GM21526 (cell line): ENCODE results near the gene CACHD1.

ENCODE experiments used
- ATAC-seq: cut with Tn5 transposase; IDR thresholded peaks from one replicate; pipeline ENCODE4 v1.9.1; 2021; ENCODE audit warnings: moderate library complexity; ENCODE audit not compliant: unreplicated experiment, low FRiP score

Gene CACHD1

DNA sequence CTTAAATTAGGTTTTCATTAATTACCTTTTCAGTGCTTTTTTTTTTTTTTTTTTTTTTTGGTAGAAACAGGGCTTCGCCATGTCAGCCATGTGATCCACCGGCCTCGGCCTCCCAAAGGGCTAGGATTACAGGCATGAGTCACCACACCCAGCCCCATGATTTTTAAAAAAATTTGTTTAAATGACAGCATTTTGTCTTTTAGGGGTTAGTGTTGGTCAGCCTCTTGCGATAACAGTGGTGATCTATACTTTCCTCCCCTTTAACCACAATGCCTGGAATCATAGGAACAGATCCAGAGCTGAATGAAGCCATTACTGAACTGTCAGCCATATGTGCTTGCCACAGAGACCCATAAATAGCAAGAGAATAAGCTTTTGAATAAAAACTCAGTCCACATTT lies 73.9 kb downstream of the CACHD1 start:
- ATAC-seq = no peak

DNA sequence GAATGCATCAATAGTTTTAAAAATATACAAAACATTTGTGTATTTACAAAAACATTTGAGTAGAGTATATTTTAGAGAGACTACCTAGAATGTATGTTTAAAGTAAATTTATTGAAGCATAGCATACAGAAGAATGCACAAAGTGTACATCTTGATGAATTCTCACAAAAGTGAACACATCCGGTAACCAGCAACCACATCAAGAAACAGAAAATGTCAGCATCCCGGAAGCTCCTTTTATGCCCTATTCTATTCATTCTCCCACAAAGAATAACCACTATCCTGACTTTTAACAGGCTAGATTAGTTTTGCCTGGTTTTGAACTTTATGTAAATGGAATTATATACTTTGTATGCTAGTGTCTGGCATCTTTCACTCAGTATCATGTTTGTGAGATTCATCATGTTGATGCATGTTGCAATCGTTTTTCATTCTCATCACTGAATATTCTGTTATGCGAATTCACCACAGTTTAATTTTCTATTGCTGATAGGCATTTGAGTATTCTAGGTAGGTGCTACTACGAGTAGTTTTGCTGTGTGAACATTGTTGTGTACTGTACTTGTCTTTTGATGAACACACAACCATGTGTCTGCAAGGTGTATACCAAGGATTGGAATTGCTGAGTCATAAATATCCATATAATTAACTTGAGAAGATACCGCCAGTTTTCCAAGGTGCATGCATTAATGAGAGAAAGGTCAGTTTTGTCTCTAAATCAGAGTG lies 75.4 kb downstream of the CACHD1 start:
- ATAC-seq = no peak

DNA sequence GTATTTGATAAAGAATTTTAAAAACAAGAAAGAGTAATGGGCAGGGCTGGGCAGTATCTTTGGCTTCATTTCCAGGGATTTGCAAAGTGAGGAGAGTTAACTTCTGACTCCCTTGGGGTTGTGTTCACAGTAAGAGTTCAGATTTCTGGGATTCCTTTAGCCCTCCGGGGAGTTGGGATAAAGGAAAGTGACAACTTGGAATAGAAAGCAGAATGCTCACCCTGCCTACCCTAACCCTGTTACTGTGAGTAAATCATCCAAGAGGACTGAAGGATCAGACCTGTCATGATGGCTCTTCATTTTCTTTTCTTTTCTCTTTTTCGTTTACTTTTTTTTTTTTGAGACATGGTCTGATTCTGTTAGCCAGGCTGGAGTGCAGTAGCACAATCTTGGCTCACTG lies 76.1 kb downstream of the CACHD1 start:
- ATAC-seq = no peak

DNA sequence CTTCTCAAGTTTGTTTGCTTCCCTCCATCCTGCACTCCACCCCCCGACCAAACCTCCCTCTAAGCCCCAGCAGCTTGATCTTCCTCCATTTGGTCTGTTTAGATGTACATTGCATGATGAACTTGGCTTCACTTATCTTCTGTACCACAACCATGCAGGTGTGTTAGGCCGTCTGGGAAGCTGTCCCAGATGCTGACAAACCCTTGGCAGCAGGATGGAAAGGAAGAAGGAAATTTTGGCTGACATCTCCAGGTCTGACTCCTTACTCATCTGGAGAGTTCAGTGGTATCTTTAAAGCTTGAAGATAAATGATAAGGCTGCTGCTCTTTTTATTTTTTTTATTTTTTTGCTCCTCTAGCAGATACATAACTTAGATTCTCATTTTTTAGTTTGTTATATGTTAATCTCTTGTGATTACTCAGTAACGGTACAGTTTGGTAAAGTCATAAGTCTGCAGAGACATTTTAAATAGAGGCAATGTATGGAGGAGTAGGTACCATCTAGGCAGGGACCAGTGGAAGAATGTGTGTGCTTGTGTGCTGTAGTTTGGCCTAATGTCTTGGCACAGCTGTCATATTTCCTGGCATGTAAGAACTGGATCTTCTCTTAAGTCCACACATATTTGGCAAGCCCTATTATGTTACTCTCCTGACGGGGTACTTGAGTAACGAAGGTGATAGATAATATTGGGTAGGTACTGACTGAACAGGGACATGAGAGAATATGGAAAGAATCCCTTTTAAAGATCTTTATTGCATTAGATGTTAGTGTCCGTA lies 79.7 kb downstream of the CACHD1 start:
- no peak for ATAC-seq

GRCh38 chr1:64550510-64550909 lies 80.6 kb downstream of the CACHD1 start:
- no peak for ATAC-seq

DNA sequence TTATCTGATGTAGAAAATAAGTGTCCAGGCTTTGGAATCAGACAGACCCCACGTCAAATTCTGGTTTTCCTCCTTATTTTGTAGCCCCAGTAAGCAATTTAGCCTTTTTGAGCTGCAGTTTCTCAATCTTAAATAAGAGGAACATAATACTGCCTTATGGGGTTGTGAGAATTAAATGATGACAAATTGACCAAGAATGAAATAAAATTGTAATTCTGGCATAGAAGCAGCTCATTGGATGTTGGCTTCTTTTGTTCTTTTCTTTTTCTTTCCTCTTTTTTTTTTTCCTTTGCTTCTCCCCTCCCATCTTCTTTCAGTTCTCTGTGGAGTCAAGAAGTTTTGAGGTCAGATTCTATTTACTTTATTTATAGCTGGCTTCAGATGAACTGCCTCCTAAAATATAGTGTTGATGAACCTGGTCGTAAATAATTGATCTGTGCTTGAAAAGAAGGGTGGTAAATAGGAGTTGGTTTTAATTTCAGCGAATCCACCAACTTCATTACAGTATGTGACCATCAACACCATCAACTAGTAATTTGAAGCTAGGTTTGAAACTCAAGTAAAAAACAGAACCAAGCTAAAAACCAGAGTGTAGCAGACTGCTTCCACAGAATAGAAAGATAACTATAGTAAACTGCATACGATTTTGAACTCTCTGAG lies 81.1 kb downstream of the CACHD1 start:
- no peak for ATAC-seq

GRCh38 chr1:64553285-64553684 lies 83.4 kb downstream of the CACHD1 start:
- no peak for ATAC-seq

DNA sequence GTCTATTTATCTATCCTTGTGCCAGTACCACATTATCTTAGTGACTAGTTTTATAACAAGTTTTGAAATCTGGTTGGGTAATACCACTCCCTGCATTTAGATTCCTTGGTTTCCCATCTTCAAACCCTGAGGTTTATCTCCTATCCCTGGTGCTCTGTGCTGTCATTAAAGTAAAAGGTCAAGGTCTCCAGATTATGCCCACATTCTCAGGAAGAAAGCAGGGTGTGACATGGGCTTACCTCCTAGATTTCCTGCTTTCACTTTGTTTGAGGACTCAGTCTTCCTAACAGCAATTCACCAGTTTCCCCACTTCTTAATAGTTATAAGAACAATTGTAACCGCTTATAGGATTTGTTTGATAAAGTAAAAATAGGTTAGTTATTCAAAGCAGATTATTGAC lies 86.0 kb downstream of the CACHD1 start:
- ATAC-seq = no peak

DNA sequence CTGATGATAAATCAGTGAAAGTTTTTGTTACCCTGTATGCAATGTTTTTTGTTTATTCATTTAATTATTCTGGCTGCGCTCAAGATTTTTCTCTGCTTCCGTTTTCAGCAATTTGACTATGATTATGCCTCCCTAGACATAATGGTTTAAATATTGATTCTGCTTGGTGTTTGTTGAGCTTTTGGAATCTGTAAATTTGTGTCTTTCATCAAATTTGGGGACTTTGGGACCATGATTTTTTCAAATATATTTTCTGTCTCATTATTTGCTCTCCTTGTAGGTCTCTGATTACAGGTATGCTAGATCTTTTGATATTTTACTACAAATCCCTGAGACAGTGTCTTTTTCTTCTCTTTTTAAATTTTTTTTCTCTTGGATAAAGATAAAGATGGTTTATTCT lies 92.1 kb downstream of the CACHD1 start:
- no peak for ATAC-seq

- ATAC-seq = no peak
Observed at GRCh38 chr1:64563958-64564565, 94.1 kb downstream of the CACHD1 start.

- no peak for ATAC-seq
Observed at GRCh38 chr1:64564891-64565290, 95.0 kb downstream of the CACHD1 start.

DNA sequence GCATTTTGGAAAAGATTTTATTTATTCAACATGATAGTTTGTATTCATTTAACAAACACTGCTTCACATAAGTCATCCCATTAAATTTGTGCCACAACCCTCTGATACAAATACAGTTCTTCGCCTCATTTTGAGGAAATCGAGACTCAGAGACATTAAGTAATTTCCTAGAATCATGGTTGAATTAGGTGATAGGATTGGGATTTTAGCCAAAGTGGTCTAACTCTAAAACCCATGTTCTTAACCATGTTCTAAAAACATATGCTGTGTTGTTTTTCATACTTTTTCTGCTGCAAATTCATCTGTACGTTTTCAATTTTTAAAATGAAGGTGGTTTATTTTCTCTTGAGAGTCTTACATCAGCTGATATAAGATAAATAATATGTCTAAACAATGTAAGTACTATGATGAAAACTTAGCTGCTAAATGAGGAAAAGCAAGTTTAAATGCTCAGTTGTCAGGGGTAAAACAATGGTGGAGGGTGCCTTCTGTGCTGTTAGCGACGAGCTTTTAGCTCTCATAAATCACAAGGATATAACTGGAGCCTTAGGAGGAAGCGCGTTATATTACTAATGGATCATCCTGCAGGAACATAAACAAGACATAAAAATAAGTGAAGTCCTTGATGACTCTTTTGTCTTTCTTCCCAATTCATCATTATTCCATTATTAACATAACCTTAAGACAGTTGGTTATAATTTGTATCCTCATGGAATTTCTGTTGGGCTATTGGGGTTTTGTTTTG lies 97.7 kb downstream of the CACHD1 start:
- no peak for ATAC-seq

- no peak for ATAC-seq
Observed at GRCh38 chr1:64568171-64568450, 98.2 kb downstream of the CACHD1 start.

GRCh38 chr1:64569411-64569810 lies 99.5 kb downstream of the CACHD1 start:
- no peak for ATAC-seq

DNA sequence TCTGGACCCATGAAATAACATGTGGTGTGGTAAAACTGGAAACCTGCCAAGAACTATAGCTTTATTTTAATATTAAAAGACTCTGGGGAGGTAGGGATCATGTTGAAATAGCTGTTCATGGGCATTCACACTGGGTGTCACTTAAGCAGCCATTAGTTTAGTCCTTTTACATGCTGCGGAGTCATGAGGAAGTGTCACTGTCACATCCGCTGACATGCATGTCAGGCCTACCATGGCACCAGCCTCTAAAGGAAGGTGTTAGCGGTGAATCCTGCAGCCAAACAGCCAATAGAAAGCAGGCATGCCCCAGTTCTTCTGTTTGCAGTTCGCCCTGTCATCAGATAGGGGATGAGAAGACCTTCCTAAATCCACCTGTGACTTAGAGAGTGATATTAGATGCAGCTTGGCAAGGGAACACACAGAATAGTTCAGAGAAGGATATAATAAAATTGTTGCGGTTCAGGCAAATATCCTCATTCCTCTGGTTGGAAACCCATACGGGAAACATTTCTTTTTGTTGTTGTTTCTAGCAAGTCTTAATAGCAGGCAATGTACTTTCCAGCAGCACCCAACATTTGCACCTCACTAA lies 100.4 kb downstream of the CACHD1 start:
- ATAC-seq = no peak

DNA sequence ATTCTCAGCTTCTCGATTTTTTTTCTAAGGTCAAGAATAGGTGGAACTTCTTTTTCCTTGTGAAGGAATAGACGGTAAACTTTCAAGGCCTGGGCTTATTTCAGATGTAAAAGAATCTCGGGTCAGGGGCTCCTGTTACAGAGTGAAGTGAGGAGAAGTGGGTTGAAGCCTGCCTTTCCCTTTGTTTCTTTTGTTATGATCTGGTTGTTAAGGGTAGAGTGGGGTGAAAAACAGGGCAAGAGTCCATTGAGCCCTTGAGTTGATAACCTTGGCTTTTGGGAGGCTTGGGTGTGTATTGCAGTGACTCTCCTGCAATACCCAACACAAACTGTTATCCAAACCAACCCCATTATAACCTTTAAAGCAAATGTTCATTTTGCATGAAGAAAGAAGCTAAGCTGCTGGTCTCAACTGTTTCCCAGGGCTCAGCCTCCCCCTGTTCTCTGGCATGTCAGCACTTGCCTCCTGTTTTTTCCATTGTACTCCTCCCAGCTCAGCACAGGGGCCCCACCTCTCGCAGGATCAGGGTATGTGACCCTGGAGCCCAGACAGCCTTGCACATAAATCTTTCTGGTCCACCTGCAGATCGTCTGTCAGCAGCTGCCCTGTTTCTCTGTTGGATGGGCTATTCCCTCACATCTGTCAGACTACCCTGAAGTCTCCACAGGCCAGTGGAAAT lies 102.4 kb downstream of the CACHD1 start:
- no peak for ATAC-seq

DNA sequence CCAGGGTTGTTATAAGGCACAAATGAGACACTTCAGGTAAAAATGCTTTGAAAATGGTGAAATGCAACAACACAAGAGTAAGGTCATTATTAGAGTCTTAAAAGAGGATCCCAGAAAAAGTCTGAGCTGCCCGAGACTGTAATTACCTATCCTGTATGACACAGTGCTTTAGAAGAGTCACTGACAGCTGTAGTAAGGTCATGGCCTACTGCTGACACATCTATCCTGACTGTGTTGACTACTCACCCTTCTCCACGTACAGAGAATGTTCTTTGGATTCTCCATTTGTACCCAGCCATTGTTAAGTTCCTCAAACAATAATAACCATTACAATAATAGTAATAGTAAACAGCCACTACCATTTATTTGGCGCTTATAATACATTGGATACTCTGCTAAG lies 104.4 kb downstream of the CACHD1 start:
- ATAC-seq = no peak

DNA sequence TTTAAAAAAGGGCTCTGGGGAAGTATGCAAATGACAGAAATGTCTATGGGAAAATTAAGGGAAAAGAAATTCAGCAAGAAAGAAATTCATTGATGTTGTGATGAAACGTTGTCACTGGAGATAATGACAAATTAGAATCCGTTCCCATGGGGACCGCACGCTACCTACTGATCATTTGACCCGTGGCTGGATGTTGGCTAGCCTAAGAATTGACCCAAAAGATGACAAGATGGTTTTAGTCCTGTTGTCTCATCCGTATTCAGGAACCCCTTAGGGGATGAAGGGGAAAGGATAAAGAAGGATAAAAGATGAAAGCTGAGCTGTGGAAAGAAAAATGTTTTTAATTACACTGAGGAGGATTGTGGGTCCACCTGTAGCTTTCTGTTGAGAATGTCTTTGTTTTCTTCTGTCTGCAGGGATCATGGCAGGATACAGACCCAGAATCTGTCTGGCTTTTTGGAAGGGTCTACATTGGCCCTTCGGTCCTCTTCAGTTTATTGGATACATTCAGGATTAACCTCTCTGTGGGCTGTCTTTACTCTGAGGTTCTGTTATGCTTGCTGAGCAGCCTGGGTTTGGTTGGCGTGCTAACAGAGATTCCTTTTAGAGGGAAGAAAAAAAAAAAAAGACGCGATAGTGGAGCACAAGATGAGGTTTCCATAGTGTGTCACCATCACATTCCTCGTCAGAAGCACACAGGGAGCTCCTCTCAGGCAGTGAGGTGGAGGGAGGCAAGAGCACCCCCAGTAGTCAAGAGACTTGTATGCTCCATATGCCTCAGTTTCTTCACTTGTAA lies 106.2 kb downstream of the CACHD1 start:
- ATAC-seq = no peak
